Head of caudate nucleus (tissue), 42 donors: ENCODE results near the gene COL24A1.
"Not testable (repeated sequence)": the region's sequence is repeated elsewhere in the genome, so short reads cannot be mapped to it uniquely, and the experiment has no call there.

ENCODE experiments used
- DNase-seq, 42 donors: peaks; one replicate each; pipeline versions ENCODE4 v3.0.0 to v3.0.0-alpha.2; 2020 to 2021; ENCODE audit warnings: mixed read lengths in 7 of 42
- intact Hi-C: fragments of 100-400 bp; cut with DNase I; formaldehyde crosslinking; loops from one replicate; pipeline ENCODE4 v1.15.0; 2022

COL24A1 gene

DNA sequence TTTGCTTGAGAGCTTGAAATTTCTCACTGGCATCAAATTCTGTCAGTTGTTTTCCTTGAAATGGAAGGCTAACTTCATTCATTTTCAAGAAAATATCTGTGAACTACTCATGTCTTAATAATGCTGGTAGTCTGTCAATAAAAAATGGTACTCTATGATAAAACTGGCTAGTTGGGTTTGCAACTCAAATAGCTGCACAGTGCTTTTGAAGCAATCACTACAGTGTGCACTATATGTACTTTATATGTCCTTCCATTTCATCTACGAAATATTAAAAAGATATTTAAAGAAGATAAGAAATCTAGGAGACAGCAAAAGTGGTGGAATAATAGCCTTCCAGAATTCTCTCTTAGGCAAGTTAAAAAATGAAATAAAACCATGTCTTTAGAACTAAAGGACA, 408.5 kb downstream of the COL24A1 start:
- intact Hi-C loops, result no loop called here
- no peak for DNase-seq

DNA sequence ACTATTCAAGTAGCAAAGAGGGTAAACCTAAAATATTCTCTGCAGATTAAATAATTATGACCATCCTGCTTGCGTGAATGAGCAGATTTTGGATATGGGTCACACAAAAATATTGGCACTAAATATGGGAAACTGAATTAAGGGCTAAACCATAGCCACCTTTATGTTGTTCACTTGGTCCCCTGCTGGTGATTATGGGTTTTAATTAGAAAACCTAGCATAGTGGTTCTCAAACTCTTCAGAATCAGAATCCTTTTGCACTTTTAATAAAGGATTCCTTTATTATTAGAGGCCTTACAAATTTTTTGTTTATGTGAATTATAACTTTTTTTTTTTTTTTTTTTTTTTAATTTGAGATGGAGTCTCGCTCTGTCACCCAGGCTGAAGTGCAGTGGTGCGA, 409.8 kb downstream of the COL24A1 start:
- intact Hi-C loops, result no loop called here
- no peak for DNase-seq

- intact Hi-C loops, result no loop called here
- DNase-seq, result no peak
Observed at GRCh38 chr1:85743814-85744213, 412.8 kb downstream of the COL24A1 start.

- no peak for DNase-seq
- intact Hi-C loops, result no loop called here
Observed at GRCh38 chr1:85734931-85735330, 421.6 kb downstream of the COL24A1 start.

DNA sequence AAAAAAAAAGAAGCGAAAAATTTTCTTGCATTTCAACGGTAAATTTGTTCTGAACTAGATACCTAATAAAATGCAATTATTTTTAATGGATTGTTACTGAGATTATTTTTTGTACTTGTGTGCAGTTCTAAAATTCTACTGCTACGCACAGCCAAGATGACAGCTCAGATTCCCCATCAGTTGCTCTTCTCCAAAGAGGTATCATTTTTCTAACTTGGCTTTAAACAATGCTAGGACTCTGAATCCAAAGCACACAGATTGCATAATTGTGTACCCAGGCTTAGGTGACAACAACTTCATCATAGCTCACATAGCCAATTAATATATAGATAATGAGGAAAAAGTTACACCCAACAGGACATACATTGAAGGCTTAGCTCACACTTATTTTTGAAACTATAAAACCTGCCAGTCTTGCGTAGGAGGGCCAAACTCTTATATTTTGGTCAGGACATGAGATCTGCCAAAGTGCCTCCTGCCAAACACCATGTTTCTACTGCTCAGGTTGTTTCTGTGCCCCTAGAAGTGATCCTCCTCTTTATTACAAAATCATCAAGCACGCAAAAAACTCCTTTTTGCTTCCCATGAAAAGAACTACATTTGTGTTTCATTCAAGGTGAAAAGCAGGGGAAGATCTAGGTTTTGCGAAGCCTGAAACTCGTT, 437.8 kb downstream of the COL24A1 start:
- DNase-seq, result no peak
- intact Hi-C loops, result no loop called here

GRCh38 chr1:85714418-85715114, 442.0 kb downstream of the COL24A1 start:
- intact Hi-C loops, DNase-seq: not testable (repeated sequence)

GRCh38 chr1:85708829-85709227, 447.7 kb downstream of the COL24A1 start:
- intact Hi-C loops, result no loop called here
- DNase-seq, result peak in 2 of 42 donors; percentile 12 to 23

- peak; percentile 80 to 97 (median 91) for DNase-seq
- intact Hi-C loops, result no loop called here
Observed at GRCh38 chr1:85707990-85708828, 448.4 kb downstream of the COL24A1 start, which contains the start of gene ZNHIT6. TSS of gene ZNHIT6 (minus strand) at chr1:85708433. CDS start at chr1:85708284, 149 bp downstream.

GRCh38 chr1:85707267-85707989, 449.1 kb downstream of the COL24A1 start:
- no peak for DNase-seq
- intact Hi-C loops, result no loop called here

- no peak for DNase-seq
- intact Hi-C loops, result no loop called here
Observed at GRCh38 chr1:85705940-85706339, 450.6 kb downstream of the COL24A1 start.

DNA sequence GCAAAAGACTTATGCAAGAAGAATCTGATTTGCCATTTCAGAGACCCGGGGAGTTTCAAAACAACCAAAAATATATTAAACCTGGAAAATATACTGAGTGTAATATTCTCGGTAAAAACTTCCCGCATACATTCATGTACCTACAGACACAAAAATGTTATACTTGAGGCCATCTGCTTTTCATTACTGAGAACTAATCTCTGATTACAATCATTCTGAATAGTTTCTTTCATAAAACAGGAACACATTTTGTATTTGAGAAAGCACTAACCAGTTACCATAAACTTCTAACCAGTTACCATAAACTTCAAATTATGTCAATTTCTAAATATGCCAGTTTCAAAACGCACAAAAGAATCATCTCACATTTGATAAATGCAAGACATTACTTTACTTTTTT, 456.1 kb downstream of the COL24A1 start:
- no peak for DNase-seq
- intact Hi-C loops, result no loop called here

DNA sequence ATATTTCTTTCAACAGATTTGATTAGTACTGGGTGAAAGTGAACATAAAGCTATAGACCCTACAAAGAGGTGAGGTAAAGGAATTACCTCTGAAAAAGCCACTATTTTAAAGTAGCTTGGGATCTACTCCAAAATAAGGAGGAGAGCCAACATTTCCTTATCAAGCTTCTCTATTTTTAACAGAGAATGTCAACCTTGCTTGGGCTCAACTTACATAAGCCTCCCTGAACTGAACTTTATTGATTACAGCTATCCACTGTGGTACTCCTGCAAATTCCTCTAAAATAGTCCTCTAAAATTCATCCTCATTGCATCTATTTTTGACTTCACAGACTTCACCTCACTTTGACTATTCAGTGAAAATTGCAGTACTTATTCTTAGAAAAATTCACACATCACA, 458.7 kb downstream of the COL24A1 start:
- intact Hi-C loops, result loop anchor here (10.0 kb wide), 1 partner anchor 393 kb away; no protein-coding TSS in a partner anchor
- DNase-seq, result no peak

- no peak for DNase-seq
- intact Hi-C loops, result loop anchor here (10.0 kb wide), 1 partner anchor 388 kb away; no protein-coding TSS in a partner anchor
Observed at GRCh38 chr1:85692730-85693314, 463.8 kb downstream of the COL24A1 start.

DNA sequence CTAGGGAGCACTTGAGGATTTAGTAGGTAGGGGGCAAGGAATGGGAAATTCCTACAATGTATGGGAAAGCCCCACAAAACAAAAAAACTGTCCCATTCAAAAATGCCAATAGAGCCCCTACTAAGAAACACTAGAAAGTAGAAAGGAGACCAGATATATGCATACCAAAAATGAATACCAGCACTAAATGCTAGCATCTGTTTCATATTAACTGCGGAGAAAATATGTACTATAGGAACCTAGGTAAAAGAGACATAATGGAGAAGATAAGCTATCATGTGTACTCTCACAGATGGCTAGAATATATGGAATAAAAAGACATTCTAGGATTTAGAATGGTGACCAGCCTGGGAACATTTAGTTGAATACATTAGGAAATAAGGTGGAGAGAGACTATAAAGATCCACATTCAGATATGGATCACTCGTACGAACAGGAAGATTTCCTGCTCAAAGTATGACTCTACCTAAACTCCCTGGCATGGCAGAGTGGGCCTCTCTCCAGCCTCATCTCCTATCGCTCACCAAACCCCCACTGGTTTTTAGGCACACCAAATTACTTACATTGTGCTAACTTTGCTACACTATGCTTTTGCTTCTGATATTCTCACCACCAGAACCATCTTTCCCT, 466.7 kb downstream of the COL24A1 start:
- intact Hi-C loops, result loop anchor here (10.0 kb wide), 1 partner anchor 385 kb away; no protein-coding TSS in a partner anchor

GRCh38 chr1:85683292-85684025, 473.1 kb downstream of the COL24A1 start:
- intact Hi-C loops, result no loop called here
- no peak for DNase-seq

More for the DNA sequence above, 466.7 kb downstream of the COL24A1 start:
- no peak for DNase-seq

DNA sequence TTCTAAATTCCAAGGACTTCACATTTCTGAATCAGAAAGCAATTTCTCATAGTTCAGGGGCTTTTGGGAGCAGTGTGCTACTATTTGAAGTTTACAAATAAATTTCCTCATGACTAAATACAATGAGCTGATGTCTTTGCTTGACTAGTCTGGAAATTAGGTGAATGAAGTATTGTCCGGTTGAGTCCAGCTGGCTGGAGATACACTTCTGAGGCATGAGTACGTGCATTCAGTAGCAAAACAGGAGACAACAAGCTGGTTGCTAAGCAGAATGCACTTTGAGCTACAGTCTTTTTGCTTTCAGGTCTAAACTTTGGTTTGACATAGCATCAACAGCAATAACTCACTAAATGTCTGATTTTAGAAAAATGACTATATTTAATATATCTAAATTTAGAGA, 475.5 kb downstream of the COL24A1 start:
- peak in 11 of 42 donors; percentile 7 to 58 (median 23) for DNase-seq
- intact Hi-C loops, result no loop called here
